Measurements from ENCODE around the gene ZDHHC24. TPM values are rescaled to one million over a fixed set of nuclear protein-coding genes. Genes with fewer than 3 reads are reported as not detected.
A peak's percentile ranks its signal among the peaks of the same experiment; 100 is the strongest.
"Not testable (repeated sequence)": the region's sequence is repeated elsewhere in the genome, so short reads cannot be mapped to it uniquely, and the experiment has no call there.

ZDHHC24 gene, protein sequence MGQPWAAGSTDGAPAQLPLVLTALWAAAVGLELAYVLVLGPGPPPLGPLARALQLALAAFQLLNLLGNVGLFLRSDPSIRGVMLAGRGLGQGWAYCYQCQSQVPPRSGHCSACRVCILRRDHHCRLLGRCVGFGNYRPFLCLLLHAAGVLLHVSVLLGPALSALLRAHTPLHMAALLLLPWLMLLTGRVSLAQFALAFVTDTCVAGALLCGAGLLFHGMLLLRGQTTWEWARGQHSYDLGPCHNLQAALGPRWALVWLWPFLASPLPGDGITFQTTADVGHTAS
- total RNA-seq: 6.8 TPM

DNA sequence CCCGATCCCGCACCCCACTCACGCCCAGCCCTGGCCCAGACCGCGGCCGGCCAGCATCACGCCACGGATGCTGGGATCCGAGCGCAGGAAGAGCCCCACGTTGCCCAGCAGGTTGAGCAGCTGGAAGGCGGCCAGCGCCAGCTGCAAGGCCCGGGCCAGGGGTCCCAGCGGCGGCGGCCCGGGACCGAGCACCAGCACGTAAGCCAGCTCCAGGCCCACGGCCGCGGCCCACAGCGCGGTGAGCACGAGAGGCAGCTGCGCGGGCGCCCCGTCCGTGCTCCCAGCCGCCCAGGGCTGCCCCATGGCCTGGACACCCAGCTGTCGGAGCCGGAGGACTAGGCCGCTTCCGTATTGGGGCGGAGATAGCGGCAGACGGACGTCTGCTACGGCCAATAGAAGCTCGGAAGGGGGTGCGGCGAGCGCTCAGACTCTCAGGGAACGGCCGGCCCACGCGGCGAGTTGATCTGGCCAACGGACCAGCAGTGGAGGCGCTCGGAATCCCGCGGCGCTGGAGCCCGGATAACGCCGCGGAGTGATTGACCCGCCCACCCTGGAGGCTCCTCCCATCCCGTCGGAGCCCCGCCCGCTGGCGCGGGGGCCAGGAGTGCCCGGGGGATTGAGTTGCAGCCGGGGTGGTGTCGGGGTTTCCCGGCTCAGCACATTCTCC lies at the start of gene ZDHHC24:
TSS of gene ZDHHC24 (minus strand) at position 348 of the 667 bp plus-strand sequence. CDS start at position 303, 45 bp downstream.
- peak; percentile 95 for ATAC-seq

DNA sequence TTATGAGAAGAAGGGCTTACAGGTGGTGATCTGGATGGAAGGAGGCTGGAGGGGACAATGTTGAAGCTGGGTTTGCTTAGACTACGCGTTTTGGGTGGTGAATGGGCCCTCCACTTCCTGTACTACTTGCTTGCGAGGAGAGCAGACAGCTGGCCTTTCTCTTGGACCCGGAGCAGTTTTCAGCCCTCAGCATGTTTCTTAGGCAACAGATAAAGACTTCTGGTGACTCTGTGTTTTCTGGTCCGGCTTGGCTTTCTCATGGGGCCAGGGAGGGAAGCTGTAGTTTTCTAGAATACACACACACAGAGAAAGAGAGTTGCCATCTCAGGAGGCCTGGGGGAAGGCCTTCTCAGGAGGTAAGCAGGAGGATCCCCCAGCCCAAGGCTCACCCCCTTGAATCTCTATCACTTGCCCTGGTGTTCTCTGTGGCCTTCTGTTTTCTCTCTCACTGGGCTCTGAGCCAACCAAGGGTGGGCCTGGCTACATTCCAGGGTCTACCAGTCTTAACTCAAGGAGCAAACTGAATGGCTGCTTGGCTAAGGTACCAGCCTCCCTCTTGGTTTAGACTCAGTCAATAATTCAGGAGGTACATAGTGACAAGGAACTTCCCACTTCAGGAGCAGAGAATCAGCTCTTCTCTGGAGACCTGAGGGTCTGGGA lies 49.5 kb upstream of the ZDHHC24 start:
- ATAC-seq: no peak

- ATAC-seq: no peak
These were observed 47.8 kb upstream of the ZDHHC24 start for GRCh38 chr11:66593650-66594049.

DNA sequence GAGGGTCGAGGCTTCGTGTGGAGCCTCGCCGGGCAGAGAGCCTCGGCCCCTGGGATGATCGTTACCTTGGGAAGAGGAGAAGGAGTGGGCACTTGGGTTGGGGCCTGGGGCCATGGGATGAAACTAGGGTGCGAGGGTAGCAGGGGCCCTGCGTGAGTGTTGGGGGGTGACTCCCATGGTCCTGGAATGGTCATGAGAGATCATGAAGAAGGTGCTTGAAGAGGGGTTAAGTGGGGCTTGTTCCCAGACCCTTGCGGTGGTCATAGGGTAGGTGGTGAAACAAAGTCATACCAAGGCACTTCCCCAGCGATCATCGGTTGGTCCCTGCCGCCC lies 47.4 kb upstream of the ZDHHC24 start:
- ATAC-seq: no peak

DNA sequence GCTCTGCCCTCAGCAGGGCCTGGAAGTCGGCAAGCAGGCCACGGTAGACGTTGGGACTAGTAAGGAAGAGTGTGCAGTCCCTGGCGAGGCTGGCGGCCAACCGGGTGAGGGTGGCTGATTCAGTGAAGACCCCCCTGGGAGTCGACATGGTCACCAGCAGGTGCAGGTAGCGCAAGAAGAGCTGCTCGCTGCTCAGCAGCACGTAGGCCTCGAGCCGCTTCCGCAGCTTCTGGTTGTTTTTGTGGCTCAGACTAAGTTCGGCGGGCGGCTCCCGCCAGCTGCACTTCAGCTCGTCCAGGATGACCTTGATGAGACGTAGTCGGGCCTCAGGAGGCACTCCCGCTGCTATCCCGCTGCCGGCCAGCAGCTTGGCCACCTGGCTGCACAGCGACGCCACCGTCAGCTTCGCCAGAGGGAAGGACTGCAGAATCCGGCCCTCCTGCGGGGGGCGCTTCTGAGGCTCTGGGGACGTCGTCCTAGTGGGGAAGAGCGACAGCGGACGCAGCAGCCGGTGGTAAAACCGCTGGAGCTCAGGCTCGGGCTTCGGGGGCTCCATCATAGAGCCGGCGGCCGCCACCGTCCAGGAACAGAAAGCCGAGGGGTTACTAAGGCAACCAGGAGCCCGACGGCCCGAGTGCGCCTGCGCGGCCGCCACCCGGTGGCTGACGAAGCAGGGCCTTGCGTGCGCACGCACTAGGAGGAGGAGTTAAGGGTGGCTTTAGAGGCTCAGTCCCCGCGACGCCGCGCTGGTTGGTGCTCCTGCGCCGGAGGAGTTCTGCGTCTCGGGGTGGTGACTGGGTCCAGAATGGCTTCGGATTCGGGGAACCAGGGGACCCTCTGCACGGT lies 46.8 kb upstream of the ZDHHC24 start, which contains the start of the genes CCDC87 and CCS:
TSS of gene CCDC87 (minus strand) at position 607 of the 846 bp plus-strand sequence. CDS start at position 559, 48 bp downstream.
TSS of gene CCS (plus strand) at position 729 of the 846 bp plus-strand sequence. CDS start at position 806, 77 bp downstream.
- peak; percentile 98 for ATAC-seq

- no peak for ATAC-seq
These were observed 45.3 kb upstream of the ZDHHC24 start for GRCh38 chr11:66591175-66591574.

DNA sequence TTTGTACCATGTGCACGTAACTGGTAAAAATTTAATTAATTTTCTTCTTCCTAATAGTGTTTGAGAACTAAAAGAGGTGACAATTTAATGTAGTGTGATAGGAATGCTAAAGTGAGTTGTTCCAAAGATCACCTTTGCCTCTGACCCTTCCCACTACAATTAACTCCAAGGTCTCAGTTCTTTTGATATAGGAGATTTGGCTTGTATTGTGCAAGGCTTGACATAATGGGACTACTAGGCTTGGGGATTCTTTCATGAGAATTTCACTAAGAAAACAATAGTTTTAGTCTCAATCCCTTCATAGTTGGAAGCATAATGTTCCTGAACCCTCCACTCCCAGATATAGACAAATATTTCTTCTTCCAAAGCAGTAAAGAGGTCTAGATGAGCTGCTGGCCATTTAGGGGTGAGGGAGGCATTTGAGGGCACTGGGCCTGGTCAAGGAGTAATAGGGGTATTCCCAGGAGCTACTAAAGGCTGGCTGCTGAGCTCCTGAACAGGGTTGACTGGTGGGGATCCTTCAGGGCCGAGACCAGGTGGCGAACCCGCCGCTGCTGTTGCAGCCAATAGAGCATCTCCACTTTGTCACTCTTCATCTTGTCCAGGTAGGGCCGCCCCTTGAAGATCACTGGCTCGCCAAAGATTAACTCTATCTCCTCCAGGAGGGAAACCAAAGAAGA lies 44.3 kb upstream of the ZDHHC24 start:
- no peak for ATAC-seq

DNA sequence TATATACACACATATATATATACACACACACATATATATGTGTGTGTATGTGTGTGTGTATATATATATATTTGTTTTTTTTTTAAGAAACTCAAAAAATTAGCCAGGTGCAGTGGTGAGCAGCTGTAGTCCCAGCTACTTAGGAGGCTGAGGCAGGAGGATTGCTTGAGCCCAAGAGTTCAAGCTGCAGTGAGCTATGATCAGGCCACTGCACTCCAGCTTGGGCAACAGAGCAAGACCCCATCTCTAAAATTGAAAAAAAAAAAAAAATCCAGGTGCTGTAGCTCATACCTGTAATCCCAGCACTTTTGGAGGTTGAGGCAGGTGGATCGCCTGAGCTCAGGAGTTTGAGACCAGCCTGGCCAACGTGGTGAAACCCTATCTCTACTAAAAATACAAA lies 43.5 kb upstream of the ZDHHC24 start:
- ATAC-seq: not testable (repeated sequence)

DNA sequence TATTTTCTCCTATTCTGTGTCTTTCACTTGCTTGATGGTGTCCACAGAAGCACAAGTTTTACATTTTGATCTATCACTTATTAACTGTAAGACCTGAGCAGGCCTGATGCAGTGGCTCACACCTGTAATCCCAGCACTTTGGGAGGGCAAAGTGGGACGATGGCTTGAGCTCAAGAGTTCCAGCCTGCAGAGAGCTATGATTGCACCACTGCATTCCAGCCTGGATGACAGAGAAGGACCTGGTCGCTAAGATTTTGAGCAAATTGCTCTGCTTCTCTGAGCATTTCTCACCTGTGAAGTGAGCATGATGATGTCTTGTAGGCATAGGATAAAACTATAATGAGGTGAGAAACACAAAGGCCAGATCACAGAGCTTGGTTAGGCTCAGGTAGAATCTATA lies 40.3 kb upstream of the ZDHHC24 start:
- ATAC-seq: no peak

DNA sequence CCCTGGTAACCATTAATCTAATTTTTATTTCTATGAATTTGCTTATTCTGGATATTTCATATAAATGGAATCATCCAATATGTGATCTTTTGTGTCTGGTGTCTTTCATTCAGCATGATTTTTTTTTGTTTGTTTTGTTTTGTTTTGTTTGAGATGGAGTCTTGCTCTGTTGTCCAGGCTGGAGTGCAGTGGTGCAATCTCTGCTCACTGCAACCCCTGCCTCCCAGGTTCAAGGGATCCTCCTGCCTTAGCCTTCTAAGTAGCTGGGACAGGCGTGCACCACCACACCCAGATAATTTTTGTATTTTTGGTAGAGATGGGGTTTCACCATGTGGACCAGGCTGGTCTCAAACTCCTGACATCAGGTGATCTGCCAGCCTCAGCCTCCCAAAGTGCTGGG lies 39.6 kb upstream of the ZDHHC24 start:
- ATAC-seq: not testable (repeated sequence)

- ATAC-seq: not testable (repeated sequence)
These were observed 36.8 kb upstream of the ZDHHC24 start for GRCh38 chr11:66582565-66583147.

DNA sequence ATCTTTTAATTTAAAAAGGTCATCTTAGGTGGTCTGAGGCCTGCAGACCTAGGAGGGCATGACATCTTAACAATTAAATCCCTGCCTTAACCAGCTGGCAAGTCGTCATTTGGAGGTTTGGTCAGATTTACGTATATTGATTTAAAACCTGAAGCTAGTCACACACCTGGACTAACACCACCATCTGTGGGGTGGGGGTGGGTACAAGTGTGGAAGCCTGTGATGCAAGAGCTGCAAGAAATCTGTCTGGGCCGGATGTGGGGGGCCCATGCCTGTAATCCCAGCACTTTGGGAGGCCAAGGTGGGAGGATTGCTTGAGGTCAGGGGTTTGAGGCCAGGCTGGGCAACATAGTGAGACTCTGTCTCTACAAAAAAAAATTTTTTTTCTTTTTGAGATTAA lies 35.4 kb upstream of the ZDHHC24 start:
- ATAC-seq: no peak

GRCh38 chr11:66580803-66581202 lies 35.0 kb upstream of the ZDHHC24 start:
- ATAC-seq: no peak

GRCh38 chr11:66579017-66579606 lies 33.3 kb upstream of the ZDHHC24 start:
- peak; percentile 70 for ATAC-seq

- no peak for ATAC-seq
These were observed 25.0 kb upstream of the ZDHHC24 start for GRCh38 chr11:66570850-66571180.

DNA sequence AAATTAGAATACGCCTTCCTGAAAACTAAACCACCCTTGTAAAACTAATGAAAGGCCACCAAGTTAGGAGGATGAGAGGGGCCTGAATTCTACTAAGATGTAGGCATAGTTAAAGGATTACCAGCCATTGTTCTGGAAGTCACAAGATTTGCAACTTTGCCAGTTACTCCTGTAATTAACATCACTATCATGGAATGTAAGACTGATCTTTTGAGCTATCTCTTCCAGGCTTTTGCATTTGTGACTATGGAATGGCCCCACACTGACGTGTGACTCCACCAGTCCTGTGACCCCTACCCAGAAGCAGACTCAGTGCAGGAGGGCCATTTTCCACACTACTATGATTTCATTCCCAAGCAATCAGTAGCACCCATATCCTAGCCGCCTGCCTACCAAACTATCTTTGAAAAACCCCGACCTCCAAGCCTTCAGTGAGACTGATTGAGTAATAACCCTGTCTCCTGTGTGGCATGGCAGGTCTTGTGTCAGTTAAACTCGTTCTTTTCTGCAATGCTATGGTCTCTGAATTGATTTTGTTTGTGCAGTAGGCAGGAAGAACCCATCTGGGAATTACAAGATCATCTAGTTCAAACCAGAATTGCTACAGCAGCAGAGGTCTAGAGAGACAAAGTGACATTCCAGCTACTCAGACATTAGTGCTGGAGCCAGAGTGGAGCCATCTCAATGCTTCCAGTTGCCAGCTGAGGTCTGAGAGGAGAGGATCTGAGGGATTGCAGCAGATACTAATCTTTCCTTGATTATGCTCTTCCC lies 24.4 kb upstream of the ZDHHC24 start:
- ATAC-seq: no peak

DNA sequence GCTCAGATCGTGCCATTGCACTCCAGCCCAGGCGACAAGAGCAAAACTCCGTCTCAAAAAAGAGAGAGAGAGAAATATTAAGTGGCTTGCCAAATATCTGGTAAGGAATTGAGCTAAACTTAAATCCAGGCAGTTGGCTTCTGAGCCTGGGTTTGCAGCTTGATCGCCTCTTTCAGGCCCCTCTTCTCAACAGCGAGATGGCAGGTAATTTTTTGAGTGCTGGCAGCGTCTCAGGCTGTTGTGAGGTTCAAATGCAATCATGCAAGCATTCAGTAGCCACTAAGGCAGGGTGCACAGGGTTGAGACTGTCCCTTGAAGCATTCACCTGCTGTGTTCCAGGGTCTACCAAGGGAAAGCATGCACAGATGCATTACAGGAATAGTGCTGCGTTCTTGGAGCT lies 23.2 kb upstream of the ZDHHC24 start:
- ATAC-seq: no peak

GRCh38 chr11:66568124-66568916 lies 22.5 kb upstream of the ZDHHC24 start, which contains the start of gene CTSF:
Gene CTSF (minus strand): TSS chr11:66568606. CDS start chr11:66568486, 120 bp downstream.
- ATAC-seq: peak; percentile 87

GRCh38 chr11:66567787-66568123 lies 21.9 kb upstream of the ZDHHC24 start:
- peak; percentile 7 for ATAC-seq

DNA sequence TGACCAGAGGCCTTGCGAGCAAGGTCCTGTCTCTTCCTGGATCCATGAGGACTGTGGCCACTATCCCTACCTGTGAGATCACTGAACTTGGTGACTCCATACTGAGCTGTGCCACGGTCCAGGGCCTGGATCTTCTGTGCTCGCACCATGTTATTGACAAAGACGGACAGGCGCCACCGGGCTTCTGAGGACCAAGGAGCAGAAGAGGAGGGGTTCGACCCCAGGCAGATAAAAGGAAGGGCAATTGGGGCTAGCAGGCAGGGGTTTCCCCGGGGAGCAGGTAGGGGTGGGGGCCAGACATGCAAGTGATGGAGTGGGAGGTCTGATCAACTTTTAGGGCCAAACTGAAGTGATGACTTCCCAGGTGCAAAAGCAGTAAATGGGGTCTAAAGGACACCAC lies 20.4 kb upstream of the ZDHHC24 start:
- ATAC-seq: no peak

Data from esophagus mucosa (tissue), 1 donor.